Measurements from ENCODE around the gene PAM16. TPM values are rescaled to one million over a fixed set of nuclear protein-coding genes. Genes with fewer than 3 reads are reported as not detected.
A peak's percentile ranks its signal among the peaks of the same experiment; 100 is the strongest.

PAM16 gene
- total and polyA plus RNA-seq, 2 experiments from 2014 or later: 33.0 to 78.9 TPM

DNA sequence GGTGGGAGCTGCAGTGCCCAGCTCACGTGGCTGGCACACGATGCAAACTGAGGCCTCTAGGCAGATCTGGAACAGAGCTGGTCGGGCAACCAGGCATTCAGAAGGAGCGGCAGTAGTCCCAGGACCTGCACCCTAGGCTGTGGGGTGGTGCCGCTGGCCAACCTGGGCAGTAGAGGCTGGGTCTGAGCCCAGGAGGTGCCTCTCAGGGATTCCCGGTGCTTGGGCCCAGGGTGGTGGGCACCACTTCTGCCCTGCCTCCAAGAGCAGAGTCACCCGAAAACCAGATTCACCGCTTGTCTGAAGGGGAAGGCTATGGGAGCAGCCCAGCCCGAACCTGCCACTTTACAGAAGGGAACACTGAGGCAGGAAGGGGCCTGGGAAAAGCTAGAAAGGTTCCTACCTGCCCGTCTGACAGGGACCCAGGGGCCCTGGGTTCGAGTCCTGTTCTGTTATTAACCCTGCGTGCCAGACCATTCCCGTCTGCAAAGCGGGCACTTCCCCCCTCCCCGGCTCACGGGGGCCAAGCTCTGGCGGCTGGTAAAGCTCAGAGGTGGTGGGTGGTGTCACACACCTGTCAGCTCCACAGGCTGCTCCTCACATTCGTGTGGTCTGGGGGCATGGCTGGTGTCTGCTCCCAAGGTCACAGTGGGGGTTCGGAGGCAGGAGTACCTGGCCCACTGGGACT lies 18.4 kb downstream of the PAM16 start:
- peaks cover 8% of the 10 kb centered on the region; the same call in 1 of the 2 replicates for H3K4me1 ChIP-seq (ENCODE audit: insufficient read depth)
- no peak overlapping the region for H3K27ac ChIP-seq
- H3K9ac ChIP-seq: no peak overlapping the region
- no peak overlapping the region for H3K4me2 ChIP-seq (ENCODE audit: unreplicated experiment)
- no peaks in the 10 kb centered on the region for H4K20me1 ChIP-seq (ENCODE audit: insufficient read depth)
- peaks cover 45% of the 10 kb centered on the region for H3K79me2 ChIP-seq (ENCODE audit: insufficient read depth)
- no peaks in the 10 kb centered on the region for H3K27me3 ChIP-seq (replicated peaks; ENCODE audit: insufficient read depth)
- no peak for TF ChIP-seq EZH2phosphoT487 (IDR thresholded peaks at IDR 0.05; ENCODE audit: insufficient read depth, low read depth)
- no peak for TF ChIP-seq EZH2 (IDR thresholded peaks at IDR 0.05; ENCODE audit: insufficient read depth, poor library complexity, severe bottlenecking)
- no peaks in the 10 kb centered on the region for H3K36me3 ChIP-seq (ENCODE audit: low read depth)
- H3K9me3 ChIP-seq (ENCODE audit: low read depth): no peaks in the 10 kb centered on the region
- H3K4me3 ChIP-seq: no peak overlapping the region
- no peaks in the 10 kb centered on the region for H3K9me2 ChIP-seq (ENCODE audit: insufficient read depth)
- in situ Hi-C loops (cut with MboI): loop anchor here (5.0 kb wide), 1 partner anchor 45 kb away; no protein-coding TSS in a partner anchor
- 84 to 89% methylated on average over 18 to 19 of the region's 19 CpGs for WGBS, 2 experiments (ENCODE audit: low coverage in 1 of 2, low lambda C conversion rate in 2 of 2, missing lambda C conversion rate in 2 of 2)
- no peak overlapping the region for H2AFZ ChIP-seq
- peaks cover 7% of the 10 kb centered on the region for H3F3A ChIP-seq (ENCODE audit: insufficient read depth)
- DNase-seq: no peak

DNA sequence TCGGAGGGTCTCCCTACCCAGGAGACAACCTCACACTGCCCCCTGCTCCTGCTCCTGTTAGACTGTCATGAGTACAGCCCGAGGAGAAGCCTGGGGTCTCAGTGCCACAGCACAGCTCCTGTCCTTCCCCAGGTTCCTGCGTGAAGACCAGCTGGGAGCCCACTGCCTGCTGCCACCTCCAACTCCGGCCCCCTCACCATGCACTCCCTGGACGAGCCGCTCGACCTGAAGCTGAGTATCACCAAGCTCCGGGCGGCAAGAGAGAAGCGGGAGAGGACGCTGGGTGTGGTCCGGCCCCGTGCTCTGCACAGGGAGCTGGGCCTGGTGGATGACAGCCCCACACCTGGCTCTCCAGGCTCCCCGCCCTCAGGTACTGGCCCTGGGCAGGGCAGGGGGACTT lies 19.0 kb downstream of the PAM16 start:
- Histone ChIP-seq H3K4me1 (ENCODE audit: insufficient read depth) (peaks cover 8% of the 10 kb centered on the region; the same call in 1 of the 2 replicates), H3K79me2 (ENCODE audit: insufficient read depth) (peaks cover 50% of the 10 kb centered on the region)
- 91 to 94% methylated on average over 13 to 14 of the region's 14 CpGs for WGBS, 2 experiments (ENCODE audit: low coverage in 1 of 2, low lambda C conversion rate in 2 of 2, missing lambda C conversion rate in 2 of 2)

DNA sequence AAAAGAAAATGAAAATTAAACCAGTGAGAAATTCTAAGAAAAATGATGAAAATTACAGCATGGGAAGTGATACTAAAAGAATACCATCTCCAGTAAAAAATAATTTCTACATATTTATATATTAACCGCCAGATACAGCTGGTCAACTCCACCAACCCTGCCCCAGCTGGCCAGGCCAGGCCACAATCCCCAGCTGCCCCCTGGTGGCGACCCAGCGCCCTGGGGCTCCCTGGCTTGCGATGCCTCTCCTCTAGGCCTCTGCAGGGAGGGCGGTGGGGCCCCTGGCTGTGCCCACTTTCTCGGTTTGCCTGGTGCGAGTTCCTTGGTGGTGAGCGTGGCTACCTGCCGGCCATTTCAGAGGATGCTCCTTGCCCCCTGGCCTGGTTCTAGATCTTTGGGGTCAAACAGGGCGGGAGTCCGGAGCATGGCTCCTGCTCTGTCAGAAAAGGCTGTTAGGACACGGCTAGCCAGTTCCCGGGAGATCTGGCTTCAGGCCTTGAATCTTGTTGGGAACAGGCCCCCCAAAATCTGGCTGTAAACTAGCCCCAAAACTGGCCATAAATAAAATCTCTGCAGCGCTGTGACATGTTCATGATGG lies 20.7 kb downstream of the PAM16 start:
- Histone ChIP-seq H3K4me3 (no peak overlapping the region), H3K4me1 (ENCODE audit: insufficient read depth) (peaks cover 8% of the 10 kb centered on the region; the same call in 1 of the 2 replicates), H3K4me2 (ENCODE audit: unreplicated experiment) (no peak overlapping the region), H3K79me2 (ENCODE audit: insufficient read depth) (peaks cover 67% of the 10 kb centered on the region), H3K36me3 (ENCODE audit: low read depth) (no peaks in the 10 kb centered on the region), H2AFZ (no peak overlapping the region), H3K9me2 (ENCODE audit: insufficient read depth) (no peaks in the 10 kb centered on the region), H4K20me1 (ENCODE audit: insufficient read depth) (no peaks in the 10 kb centered on the region; the same call in 1 of the 2 replicates), H3K27me3 (replicated peaks; ENCODE audit: insufficient read depth) (no peaks in the 10 kb centered on the region), H3K9me3 (ENCODE audit: low read depth) (no peaks in the 10 kb centered on the region), H3K27ac (no peak overlapping the region), H3F3A (ENCODE audit: insufficient read depth) (peaks cover 7% of the 10 kb centered on the region), H3K9ac (no peak overlapping the region)
- in situ Hi-C loops (cut with MboI): loop anchor here (5.0 kb wide), 1 partner anchor 43 kb away; no protein-coding TSS in a partner anchor
- no peak for TF ChIP-seq EZH2phosphoT487 (IDR thresholded peaks at IDR 0.05; ENCODE audit: insufficient read depth, low read depth)
- no peak for TF ChIP-seq EZH2 (IDR thresholded peaks at IDR 0.05; ENCODE audit: insufficient read depth, poor library complexity, severe bottlenecking)
- peak; percentile 81 for DNase-seq
- WGBS, 2 experiments (ENCODE audit: low coverage in 1 of 2, low lambda C conversion rate in 2 of 2, missing lambda C conversion rate in 2 of 2): 45 to 52% methylated on average over 14 of the region's 14 CpGs

More for the DNA sequence above, 19.0 kb downstream of the PAM16 start:
- Histone ChIP-seq H3K4me2 (ENCODE audit: unreplicated experiment) (no peak overlapping the region), H3K27me3 (replicated peaks; ENCODE audit: insufficient read depth) (no peaks in the 10 kb centered on the region), H3K27ac (no peak overlapping the region), H2AFZ (no peak overlapping the region), H3K9me2 (ENCODE audit: insufficient read depth) (no peaks in the 10 kb centered on the region), H4K20me1 (ENCODE audit: insufficient read depth) (no peaks in the 10 kb centered on the region), H3F3A (ENCODE audit: insufficient read depth) (peaks cover 7% of the 10 kb centered on the region), H3K4me3 (no peak overlapping the region), H3K9ac (no peak overlapping the region), H3K36me3 (ENCODE audit: low read depth) (no peaks in the 10 kb centered on the region), H3K9me3 (ENCODE audit: low read depth) (no peaks in the 10 kb centered on the region)
- no peak for DNase-seq
- no peak for TF ChIP-seq EZH2 (IDR thresholded peaks at IDR 0.05; ENCODE audit: insufficient read depth, poor library complexity, severe bottlenecking)
- no peak for TF ChIP-seq EZH2phosphoT487 (IDR thresholded peaks at IDR 0.05; ENCODE audit: insufficient read depth, low read depth)
- in situ Hi-C loops (cut with MboI): loop anchor here (5.0 kb wide), 1 partner anchor 45 kb away; no protein-coding TSS in a partner anchor

DNA sequence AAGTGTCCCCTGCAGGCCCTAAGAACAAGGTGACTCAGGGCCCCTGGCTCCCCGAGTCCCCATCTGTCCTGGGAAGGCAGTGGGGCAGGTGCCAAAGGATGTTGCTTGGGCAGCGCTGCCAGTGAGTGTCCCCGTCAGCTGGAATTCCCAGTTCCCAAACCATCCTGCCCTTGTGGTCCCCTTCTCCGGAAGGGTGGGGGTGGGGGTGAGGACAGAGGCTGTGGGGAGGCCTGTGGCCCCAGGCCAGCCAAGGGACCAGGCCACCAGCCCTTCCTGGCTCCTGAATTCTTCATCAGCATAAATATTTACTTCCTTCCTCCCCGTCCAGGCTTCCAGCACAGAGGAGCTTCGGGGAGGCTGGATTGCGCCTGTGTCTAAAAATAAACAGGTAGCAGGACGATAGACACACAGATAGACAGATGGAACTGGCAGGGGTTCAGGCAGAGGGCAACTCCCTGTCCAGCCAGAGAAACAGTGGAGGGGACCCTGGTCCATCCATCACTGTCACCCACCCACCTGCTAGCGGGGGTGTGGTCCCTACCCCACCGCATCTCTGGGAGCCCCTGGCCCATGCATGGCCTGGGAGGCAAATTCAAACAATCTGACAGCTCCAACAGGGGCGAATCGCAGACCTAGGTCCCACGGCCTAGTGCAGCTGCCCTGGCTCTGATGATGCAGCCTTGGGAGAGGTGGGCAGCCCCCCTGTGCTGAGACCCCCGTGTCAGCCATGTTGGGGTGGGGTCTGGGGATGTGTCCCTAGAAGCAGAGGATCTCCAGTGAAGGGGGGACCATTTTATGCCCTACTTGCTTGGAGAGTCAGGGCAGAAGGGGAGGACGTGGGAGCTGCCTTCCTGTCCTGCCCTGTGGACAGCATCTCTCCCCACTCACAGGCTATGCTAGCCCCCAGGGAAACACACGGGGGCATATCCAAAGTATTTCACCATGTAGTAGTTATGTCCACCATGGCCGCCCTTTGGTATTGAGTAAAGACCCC lies 22.0 kb downstream of the PAM16 start:
- Histone ChIP-seq H3K4me3 (no peak overlapping the region), H3K9me3 (ENCODE audit: low read depth) (no peaks in the 10 kb centered on the region), H3K4me2 (ENCODE audit: unreplicated experiment) (peak overlapping the region; percentile 69), H3K27me3 (replicated peaks; ENCODE audit: insufficient read depth) (no peaks in the 10 kb centered on the region), H2AFZ (no peak overlapping the region), H3K9ac (peak overlapping the region; percentile 79), H3K4me1 (ENCODE audit: insufficient read depth) (peaks cover 8% of the 10 kb centered on the region; the same call in 1 of the 2 replicates), H4K20me1 (ENCODE audit: insufficient read depth) (no peaks in the 10 kb centered on the region; the same call in 1 of the 2 replicates), H3K79me2 (ENCODE audit: insufficient read depth) (peaks cover 80% of the 10 kb centered on the region), H3K9me2 (ENCODE audit: insufficient read depth) (no peaks in the 10 kb centered on the region), H3K36me3 (ENCODE audit: low read depth) (no peaks in the 10 kb centered on the region), H3F3A (ENCODE audit: insufficient read depth) (peaks cover 7% of the 10 kb centered on the region), H3K27ac (no peak overlapping the region)
- DNase-seq: no peak
- 75 to 77% methylated on average over 16 to 17 of the region's 17 CpGs for WGBS, 2 experiments (ENCODE audit: low coverage in 1 of 2, low lambda C conversion rate in 2 of 2, missing lambda C conversion rate in 2 of 2)
- TF ChIP-seq EZH2 (IDR thresholded peaks at IDR 0.05; ENCODE audit: insufficient read depth, poor library complexity, severe bottlenecking) (no peak), EZH2phosphoT487 (IDR thresholded peaks at IDR 0.05; ENCODE audit: insufficient read depth, low read depth) (no peak)
- in situ Hi-C loops (cut with MboI): loop anchor here (10.0 kb wide), 1 partner anchor 124 kb away; no protein-coding TSS in a partner anchor

Measured in GM23248 (cell line).